ENCODE data around the gene AURKAIP1.
"Not testable (repeated sequence)": the region's sequence is repeated elsewhere in the genome, so short reads cannot be mapped to it uniquely, and the experiment has no call there.

The AURKAIP1 gene

DNA sequence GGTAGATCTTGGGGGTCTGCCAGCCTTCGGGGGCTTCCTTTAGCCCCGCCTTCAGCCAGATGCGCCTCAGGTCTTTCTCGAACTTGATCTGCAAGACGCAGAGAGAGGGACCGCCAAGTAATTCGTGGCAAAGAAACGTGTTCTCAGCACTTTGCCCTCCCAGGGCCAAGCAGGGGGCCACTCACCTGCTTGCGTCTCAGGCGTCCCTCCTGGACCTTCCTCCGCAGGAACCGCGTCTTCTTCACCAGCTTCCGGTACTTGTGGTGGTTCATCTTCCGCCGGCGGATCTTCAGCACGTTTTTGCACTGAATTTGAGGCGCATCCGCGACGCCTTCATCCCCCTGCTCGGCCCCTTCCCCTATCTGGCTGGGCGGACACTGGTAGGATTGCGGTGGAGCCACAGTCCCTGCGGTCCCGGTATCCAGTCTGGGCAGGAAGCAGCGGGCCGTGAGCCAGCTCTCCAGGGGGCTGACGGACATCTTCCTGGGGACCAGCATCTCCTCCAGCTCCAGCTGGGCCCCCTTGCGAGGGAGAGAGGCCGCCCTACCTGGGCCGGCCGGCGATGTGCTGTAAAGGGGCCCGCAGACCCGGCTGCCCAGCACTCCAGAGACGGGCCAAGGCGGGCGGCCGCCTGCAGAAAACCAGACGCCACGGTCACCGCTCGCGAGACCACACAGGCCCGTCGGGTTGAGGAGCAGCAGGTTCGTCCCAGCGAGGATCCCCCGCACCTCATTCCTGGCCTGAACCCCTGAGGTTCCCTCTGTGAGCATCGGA is 1.0 kb downstream of the AURKAIP1 start:
- no peaks in the 10 kb centered on the region for H3K36me3 ChIP-seq (ENCODE audit: control insufficient read depth, insufficient read depth, low read length)
- no peaks in the 10 kb centered on the region for H3K9me3 ChIP-seq (ENCODE audit: control insufficient read depth, low read length)
- peak overlapping the region; percentile 92 for H3K9ac ChIP-seq (ENCODE audit: low read length)
- peaks cover 29% of the 10 kb centered on the region for H3K4me1 ChIP-seq (ENCODE audit: control insufficient read depth, insufficient read depth, low read length)
- no peaks in the 10 kb centered on the region for H3K27me3 ChIP-seq (ENCODE audit: control insufficient read depth, insufficient read depth, low read length)
- H3K4me3 ChIP-seq (ENCODE audit: low read length): peak overlapping the region; percentile 74

DNA sequence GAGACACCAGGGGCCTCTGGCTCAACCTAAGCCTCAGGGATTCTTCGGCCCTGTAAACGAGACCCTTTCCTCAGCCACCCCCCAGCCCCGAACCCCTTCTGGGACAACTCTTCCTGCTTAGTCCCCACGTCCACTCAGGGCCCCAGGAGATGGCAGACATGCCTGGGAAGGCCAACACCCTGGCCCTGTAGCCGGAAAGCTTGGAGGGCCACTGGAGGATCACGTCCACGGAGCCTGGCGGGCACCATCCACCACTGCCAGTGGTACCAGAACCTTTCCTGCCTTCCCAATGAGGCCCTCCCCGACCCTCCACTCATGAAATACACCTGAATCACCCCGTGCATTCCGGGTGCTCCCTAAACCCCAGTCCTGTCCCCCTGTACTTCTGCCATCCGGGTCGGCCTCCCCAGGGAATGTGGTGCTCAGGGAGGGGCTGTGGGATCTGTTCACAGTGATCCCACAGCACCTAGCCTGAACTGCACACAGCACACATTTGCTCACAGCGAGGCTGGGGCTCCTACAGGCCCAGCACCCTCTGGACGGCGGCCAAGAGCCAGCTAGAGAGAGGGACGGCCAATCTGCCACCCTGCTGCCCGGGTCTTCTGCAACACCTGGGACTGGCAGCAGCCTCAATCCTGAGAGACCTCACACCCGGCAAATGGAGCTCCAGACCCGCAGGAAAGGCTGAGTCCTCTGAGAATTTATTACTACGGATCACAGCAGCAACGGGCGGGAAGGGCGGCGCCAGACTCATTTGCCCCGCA is 1.8 kb downstream of the AURKAIP1 start:
- H3K27me3 ChIP-seq (ENCODE audit: control insufficient read depth, insufficient read depth, low read length): no peaks in the 10 kb centered on the region
- H3K36me3 ChIP-seq (ENCODE audit: control insufficient read depth, insufficient read depth, low read length): no peaks in the 10 kb centered on the region
- peaks cover 29% of the 10 kb centered on the region for H3K4me1 ChIP-seq (ENCODE audit: control insufficient read depth, insufficient read depth, low read length)
- H3K9me3 ChIP-seq (ENCODE audit: control insufficient read depth, low read length): no peaks in the 10 kb centered on the region
- no peak overlapping the region for H3K9ac ChIP-seq (ENCODE audit: low read length)
- no peak overlapping the region for H3K4me3 ChIP-seq (ENCODE audit: low read length)

DNA sequence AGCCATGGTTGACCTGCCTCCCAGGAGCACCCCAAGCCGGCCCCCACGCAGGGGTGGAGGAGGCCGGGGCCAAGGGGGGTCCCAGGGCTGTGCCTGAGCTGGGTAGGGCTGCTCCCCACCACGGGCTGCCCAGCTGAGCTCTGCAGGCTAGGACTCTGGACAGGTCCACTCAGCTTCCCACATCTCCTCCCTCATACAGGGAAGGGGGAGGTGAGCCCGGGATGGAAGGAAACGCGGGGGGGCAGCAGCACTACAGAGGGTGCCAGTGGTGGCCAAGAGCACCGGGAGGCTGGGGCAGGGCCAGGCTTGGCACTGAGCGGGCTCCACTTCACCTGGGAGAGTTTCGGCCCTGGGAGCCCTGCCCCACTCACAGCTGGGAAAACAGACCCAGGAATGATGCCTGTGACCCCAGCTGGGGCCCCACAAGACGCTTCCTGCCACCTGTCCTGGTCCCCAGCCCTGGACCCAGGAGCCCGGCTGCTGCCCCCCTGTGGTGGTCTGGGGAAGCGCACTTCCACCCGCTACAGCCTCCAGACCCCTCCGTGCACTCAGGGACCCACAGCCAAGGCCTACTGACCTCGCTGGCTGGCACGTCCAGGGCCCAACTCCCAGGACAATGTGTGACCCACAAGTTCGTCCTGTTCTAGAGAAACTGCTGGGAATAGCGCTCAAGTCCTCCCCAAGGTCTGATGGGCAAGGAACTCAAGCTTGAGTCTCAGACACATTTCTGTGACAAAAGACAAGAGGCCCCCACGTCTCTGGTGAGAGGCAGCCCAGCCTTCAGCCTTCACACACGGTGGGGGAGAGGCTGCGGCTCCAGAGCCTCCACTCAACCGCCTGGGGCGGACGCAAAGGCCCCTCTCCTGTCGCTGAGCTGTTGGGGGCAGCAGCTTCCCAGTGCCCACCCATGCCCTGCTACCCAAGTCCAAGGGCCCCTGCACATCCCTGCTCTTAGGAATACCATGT is 3.0 kb downstream of the AURKAIP1 start:
- Histone ChIP-seq H3K9me3 (ENCODE audit: control insufficient read depth, low read length) (no peaks in the 10 kb centered on the region), H3K4me1 (ENCODE audit: control insufficient read depth, insufficient read depth, low read length) (peaks cover 29% of the 10 kb centered on the region), H3K9ac (ENCODE audit: low read length) (no peak overlapping the region), H3K27me3 (ENCODE audit: control insufficient read depth, insufficient read depth, low read length) (no peaks in the 10 kb centered on the region), H3K4me3 (ENCODE audit: low read length) (no peak overlapping the region), H3K36me3 (ENCODE audit: control insufficient read depth, insufficient read depth, low read length) (no peaks in the 10 kb centered on the region)

DNA sequence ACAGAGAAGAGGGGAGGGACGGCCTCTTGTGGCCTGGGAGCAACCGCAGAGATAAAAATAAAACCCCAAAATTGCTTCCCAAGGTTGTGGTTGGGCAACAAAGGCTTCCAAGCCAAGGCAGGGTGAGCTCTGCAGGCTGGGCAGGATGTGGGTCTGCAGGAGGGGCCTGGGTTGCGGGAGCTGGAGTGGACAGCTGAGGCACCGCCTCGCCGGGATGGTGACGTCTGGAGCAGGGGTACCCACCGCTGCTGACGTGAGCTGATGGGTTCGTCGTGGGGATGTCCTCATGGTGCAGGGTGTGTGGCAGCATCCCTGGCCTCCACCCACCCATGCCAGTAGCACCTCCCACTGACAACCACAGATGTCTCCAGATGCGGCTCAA is 3.7 kb downstream of the AURKAIP1 start:
- Histone ChIP-seq H3K4me3 (ENCODE audit: low read length) (no peak overlapping the region), H3K9me3 (ENCODE audit: control insufficient read depth, low read length) (no peaks in the 10 kb centered on the region), H3K9ac (ENCODE audit: low read length) (no peak overlapping the region)

DNA sequence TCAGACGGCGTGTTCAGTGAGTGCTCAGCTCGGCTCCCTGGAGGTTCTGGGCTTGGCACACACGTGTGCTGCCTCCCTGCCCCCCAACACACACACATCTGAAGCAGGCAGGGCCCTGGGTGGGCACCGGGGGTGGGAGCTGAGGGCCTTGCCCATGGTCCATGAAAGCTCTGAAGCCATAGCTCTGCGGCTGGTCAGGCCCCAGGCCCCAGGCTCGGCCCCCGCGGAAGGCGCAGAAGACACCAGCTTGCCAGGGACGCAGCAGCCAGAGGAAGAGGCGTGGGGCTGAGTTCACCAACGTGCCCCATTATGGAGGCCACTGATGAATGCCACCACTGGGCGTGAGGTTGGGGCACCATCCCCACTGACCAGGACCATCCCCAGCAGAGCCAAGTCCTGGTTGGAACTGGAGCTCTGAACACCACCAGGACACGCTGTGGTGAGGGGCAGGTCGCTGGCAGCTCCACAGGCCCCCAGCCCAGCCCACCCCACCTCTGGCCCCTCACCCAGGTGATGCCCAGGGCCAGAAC is 4.2 kb downstream of the AURKAIP1 start:
- no peaks in the 10 kb centered on the region for H3K27me3 ChIP-seq (ENCODE audit: control insufficient read depth, insufficient read depth, low read length)
- H3K4me1 ChIP-seq (ENCODE audit: control insufficient read depth, insufficient read depth, low read length): peaks cover 24% of the 10 kb centered on the region
- no peak overlapping the region for H3K4me3 ChIP-seq (ENCODE audit: low read length)
- no peaks in the 10 kb centered on the region for H3K9me3 ChIP-seq (ENCODE audit: control insufficient read depth, low read length)
- no peaks in the 10 kb centered on the region for H3K36me3 ChIP-seq (ENCODE audit: control insufficient read depth, insufficient read depth, low read length)
- no peak overlapping the region for H3K9ac ChIP-seq (ENCODE audit: low read length)

More for the DNA sequence above, 3.7 kb downstream of the AURKAIP1 start:
- H3K4me1 ChIP-seq (ENCODE audit: control insufficient read depth, insufficient read depth, low read length): peaks cover 29% of the 10 kb centered on the region
- H3K27me3 ChIP-seq (ENCODE audit: control insufficient read depth, insufficient read depth, low read length): no peaks in the 10 kb centered on the region
- no peaks in the 10 kb centered on the region for H3K36me3 ChIP-seq (ENCODE audit: control insufficient read depth, insufficient read depth, low read length)

DNA sequence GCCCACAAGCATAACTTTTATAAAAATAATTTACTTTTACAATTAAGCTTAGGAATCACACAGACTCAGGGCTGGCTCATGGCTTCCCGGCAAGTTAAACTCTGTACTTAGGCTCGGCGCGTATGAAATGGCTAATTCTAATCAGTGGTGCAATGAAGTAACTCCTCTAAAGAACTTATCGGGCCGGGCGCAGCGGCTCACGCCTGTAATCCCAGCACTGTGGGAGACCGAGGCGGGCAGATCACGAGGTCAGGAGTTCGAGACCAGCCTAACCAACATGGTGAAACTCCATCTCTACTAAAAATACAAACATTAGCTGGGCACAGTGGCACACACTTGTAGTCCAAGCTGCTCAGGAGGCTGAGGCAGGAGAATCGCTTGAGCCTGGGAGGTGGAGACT is 4.9 kb downstream of the AURKAIP1 start:
- not testable (repeated sequence) for H3K9me3 ChIP-seq (ENCODE audit: control insufficient read depth, low read length); H3K4me3 ChIP-seq (ENCODE audit: low read length); H3K9ac ChIP-seq (ENCODE audit: low read length); H3K27me3 ChIP-seq (ENCODE audit: control insufficient read depth, insufficient read depth, low read length); H3K36me3 ChIP-seq (ENCODE audit: control insufficient read depth, insufficient read depth, low read length)
- peaks cover 23% of the 10 kb centered on the region for H3K4me1 ChIP-seq (ENCODE audit: control insufficient read depth, insufficient read depth, low read length)

DNA sequence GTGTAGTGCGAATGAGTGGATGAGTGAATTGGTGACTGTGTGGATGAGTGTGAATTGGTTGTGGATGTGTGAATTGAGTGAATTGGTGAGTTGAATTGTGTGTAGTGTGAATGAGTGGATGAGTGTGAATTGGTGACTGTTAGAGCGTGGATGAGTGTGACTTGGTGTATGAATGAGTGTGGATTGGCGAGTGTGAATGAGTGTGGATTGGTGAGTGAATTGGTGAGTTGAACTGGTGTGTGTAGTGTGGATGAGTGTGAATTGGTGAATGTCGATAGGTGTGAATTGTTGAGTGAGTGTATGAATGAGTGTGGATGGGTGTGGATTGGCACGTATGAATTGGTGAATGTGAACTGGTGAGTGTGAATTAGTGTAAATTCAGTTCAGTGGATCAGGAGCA is 7.7 kb downstream of the AURKAIP1 start:
- Histone ChIP-seq H3K4me1 (ENCODE audit: control insufficient read depth, insufficient read depth, low read length) (peaks cover 9% of the 10 kb centered on the region), H3K4me3 (ENCODE audit: low read length) (no peak overlapping the region), H3K9ac (ENCODE audit: low read length) (no peak overlapping the region), H3K36me3 (ENCODE audit: control insufficient read depth, insufficient read depth, low read length) (no peaks in the 10 kb centered on the region), H3K27me3 (ENCODE audit: control insufficient read depth, insufficient read depth, low read length) (no peaks in the 10 kb centered on the region), H3K9me3 (ENCODE audit: control insufficient read depth, low read length) (no peaks in the 10 kb centered on the region)

DNA sequence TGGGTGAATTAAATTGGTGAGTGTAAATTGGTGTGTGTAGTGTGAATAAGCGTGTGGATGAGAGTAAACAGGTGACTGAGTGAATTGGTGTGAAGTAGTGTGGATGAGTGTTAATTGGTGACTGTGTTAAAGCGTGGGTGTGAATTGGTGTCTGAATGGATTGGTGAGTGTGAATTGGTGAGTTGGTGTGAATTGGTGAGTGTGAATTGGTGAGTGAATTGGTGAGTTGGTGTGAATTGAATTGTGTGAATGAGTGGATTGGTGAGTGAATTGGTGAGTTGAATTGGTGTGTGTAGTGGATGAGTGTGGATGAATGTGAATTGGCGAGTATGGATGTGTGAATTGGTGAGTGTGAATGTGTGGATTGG is 8.3 kb downstream of the AURKAIP1 start:
- H3K4me3 ChIP-seq (ENCODE audit: low read length): no peak overlapping the region
- H3K9ac ChIP-seq (ENCODE audit: low read length): no peak overlapping the region
- H3K36me3 ChIP-seq (ENCODE audit: control insufficient read depth, insufficient read depth, low read length): no peaks in the 10 kb centered on the region
- peaks cover 3% of the 10 kb centered on the region for H3K4me1 ChIP-seq (ENCODE audit: control insufficient read depth, insufficient read depth, low read length)
- H3K9me3 ChIP-seq (ENCODE audit: control insufficient read depth, low read length): no peaks in the 10 kb centered on the region
- H3K27me3 ChIP-seq (ENCODE audit: control insufficient read depth, insufficient read depth, low read length): no peaks in the 10 kb centered on the region

DNA sequence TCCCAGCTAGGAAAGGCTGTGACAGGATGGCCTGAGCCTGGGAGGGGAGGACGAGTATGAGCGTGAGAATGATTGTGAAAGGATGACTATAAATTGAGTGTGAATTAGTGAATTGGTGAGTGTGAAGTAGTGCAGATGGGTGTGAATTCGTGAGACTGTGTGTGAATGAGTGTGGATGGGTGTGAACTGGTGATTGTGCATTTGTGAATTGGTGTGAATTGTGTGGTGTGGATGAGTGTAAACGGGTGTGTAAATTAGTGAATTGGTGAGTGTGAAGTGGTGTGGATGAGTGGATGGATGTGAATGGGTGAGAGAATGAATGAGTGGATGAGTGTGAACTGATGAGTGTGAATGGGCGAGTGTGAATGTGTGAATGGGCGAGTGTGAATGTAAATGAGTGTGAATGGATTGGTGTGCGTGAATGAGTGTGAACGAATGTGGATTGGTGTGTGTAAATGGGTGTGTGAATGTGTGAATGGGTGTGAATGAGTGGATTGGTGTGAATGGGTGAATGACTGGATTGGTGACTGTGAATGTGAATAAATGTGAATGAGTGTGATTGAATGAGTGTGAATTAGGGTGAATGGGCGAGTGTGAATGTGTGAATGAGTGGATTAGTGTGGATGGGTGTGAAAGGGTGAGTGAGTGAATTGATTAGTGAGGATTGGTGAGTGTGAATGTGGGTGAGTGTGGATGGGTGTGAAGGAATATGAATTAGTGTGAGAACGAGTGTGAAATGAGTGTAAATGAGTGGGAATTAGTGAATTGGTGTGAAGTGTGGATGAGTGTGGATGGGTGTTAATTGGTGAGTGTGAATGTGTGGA is 8.9 kb downstream of the AURKAIP1 start:
- H3K36me3 ChIP-seq (ENCODE audit: control insufficient read depth, insufficient read depth, low read length): no peaks in the 10 kb centered on the region
- H3K9ac ChIP-seq (ENCODE audit: low read length): no peak overlapping the region
- H3K4me1 ChIP-seq (ENCODE audit: control insufficient read depth, insufficient read depth, low read length): no peaks in the 10 kb centered on the region
- H3K4me3 ChIP-seq (ENCODE audit: low read length): no peak overlapping the region
- H3K9me3 ChIP-seq (ENCODE audit: control insufficient read depth, low read length): no peaks in the 10 kb centered on the region
- H3K27me3 ChIP-seq (ENCODE audit: control insufficient read depth, insufficient read depth, low read length): no peaks in the 10 kb centered on the region

GRCh38 chr1:1364266-1364665 is 10.7 kb downstream of the AURKAIP1 start:
- Histone ChIP-seq H3K36me3 (ENCODE audit: control insufficient read depth, insufficient read depth, low read length) (no peaks in the 10 kb centered on the region), H3K9ac (ENCODE audit: low read length) (no peak overlapping the region), H3K4me3 (ENCODE audit: low read length) (no peak overlapping the region), H3K27me3 (ENCODE audit: control insufficient read depth, insufficient read depth, low read length) (peaks cover 12% of the 10 kb centered on the region), H3K4me1 (ENCODE audit: control insufficient read depth, insufficient read depth, low read length) (peaks cover 3% of the 10 kb centered on the region), H3K9me3 (ENCODE audit: control insufficient read depth, low read length) (no peaks in the 10 kb centered on the region)

- Histone ChIP-seq H3K4me1 (ENCODE audit: control insufficient read depth, insufficient read depth, low read length) (peaks cover 16% of the 10 kb centered on the region), H3K9ac (ENCODE audit: low read length) (no peak overlapping the region)
Observed at GRCh38 chr1:1361982-1362423, 13.0 kb downstream of the AURKAIP1 start.

More at GRCh38 chr1:1361982-1362423, 13.0 kb downstream of the AURKAIP1 start:
- H3K4me3 ChIP-seq (ENCODE audit: low read length): no peak overlapping the region
- H3K36me3 ChIP-seq (ENCODE audit: control insufficient read depth, insufficient read depth, low read length): no peaks in the 10 kb centered on the region
- no peaks in the 10 kb centered on the region for H3K9me3 ChIP-seq (ENCODE audit: control insufficient read depth, low read length)
- peaks cover 34% of the 10 kb centered on the region for H3K27me3 ChIP-seq (ENCODE audit: control insufficient read depth, insufficient read depth, low read length)
